ENCODE results near the gene ZBTB43. TPM values are rescaled to one million over a fixed set of nuclear protein-coding genes. Genes with fewer than 3 reads are reported as not detected.

ZBTB43 gene
- total RNA-seq (10 to 100 TPM in 1 of 4 donors, 1 to 10 TPM in 3; 6.7 to 12.2 (median 7.9) TPM), polyA plus RNA-seq (1 to 10 TPM; 1.8 to 4.6 (median 3.0) TPM)

- WGBS, 2 donors = 2 to 4% methylated on average over 79 of the region's 79 CpGs
- TF ChIP-seq POLR2AphosphoS5 (IDR thresholded peaks at IDR 0.05) (peak; percentile 88 to 96 (median 92)), CTCF (IDR thresholded peaks at IDR 0.05) (no peak), POLR2A (IDR thresholded peaks at IDR 0.05) (peak; percentile 81 to 87), EP300 (IDR thresholded peaks at IDR 0.05) (peak in 1 of 4 donors; percentile 14)
- H3K4me1 ChIP-seq = peaks cover 0 to 38% (median 20%) of the 10 kb centered on the region in 4 donors
- peak within 1 kb of the TSS; percentile 79 to 90 (median 85) for H3K4me3 ChIP-seq
- H3K27me3 ChIP-seq = no peaks in the 10 kb centered on the region
- peaks cover 0 to 13% (median 0%) of the 10 kb centered on the region in 4 donors for H3K36me3 ChIP-seq
- H3K9me3 ChIP-seq = no peaks in the 10 kb centered on the region
- DNase-seq = peak; percentile 98
- H3K27ac ChIP-seq = peak within 1 kb of the TSS; percentile 87 to 90 (median 88)
- intact Hi-C loops (cut with DNase I) = no loop called here
Observed at GRCh38 chr9:126804696-126805553, at the start of gene ZBTB43. Gene ZBTB43, plus strand, starts transcription at chr9:126805040. Its CDS starts 27,470 bp downstream, at chr9:126832510.

GRCh38 chr9:126755317-126755875, 49.4 kb upstream of the ZBTB43 start:
- DNase-seq = no peak
- Histone ChIP-seq H3K27ac (no peak overlapping the region), H3K36me3 (no peaks in the 10 kb centered on the region), H3K4me3 (no peak overlapping the region), H3K4me1 (no peaks in the 10 kb centered on the region), H3K9me3 (no peaks in the 10 kb centered on the region), H3K27me3 (peaks cover 0 to 64% (median 13%) of the 10 kb centered on the region in 3 donors)
- intact Hi-C loops (cut with DNase I) = no loop called here
- WGBS, 2 donors = 12 to 64% methylated on average over 19 of the region's 19 CpGs
- TF ChIP-seq CTCF (IDR thresholded peaks at IDR 0.05) (no peak), POLR2AphosphoS5 (IDR thresholded peaks at IDR 0.05) (no peak), EP300 (IDR thresholded peaks at IDR 0.05) (no peak), POLR2A (IDR thresholded peaks at IDR 0.05) (no peak)

- no peaks in the 10 kb centered on the region for H3K9me3 ChIP-seq
- H3K36me3 ChIP-seq = no peaks in the 10 kb centered on the region
- H3K4me1 ChIP-seq = no peaks in the 10 kb centered on the region
- H3K4me3 ChIP-seq = no peak overlapping the region
- intact Hi-C loops (cut with DNase I) = no loop called here
- no peak for DNase-seq
- TF ChIP-seq EP300 (IDR thresholded peaks at IDR 0.05) (no peak), POLR2AphosphoS5 (IDR thresholded peaks at IDR 0.05) (no peak), POLR2A (IDR thresholded peaks at IDR 0.05) (no peak), CTCF (IDR thresholded peaks at IDR 0.05) (no peak)
- H3K27ac ChIP-seq = no peak overlapping the region
- 63 to 89% methylated on average over 5 of the region's 5 CpGs for WGBS, 2 donors
- peaks cover 0 to 59% (median 13%) of the 10 kb centered on the region in 3 donors for H3K27me3 ChIP-seq
Observed at GRCh38 chr9:126756238-126756637, 48.6 kb upstream of the ZBTB43 start.

- H3K4me3 ChIP-seq = no peak overlapping the region
- WGBS, 2 donors = 39 to 67% methylated on average over 6 of the region's 6 CpGs
- H3K36me3 ChIP-seq = no peaks in the 10 kb centered on the region
- intact Hi-C loops (cut with DNase I) = no loop called here
- TF ChIP-seq POLR2A (IDR thresholded peaks at IDR 0.05) = no peak
- TF ChIP-seq POLR2AphosphoS5 (IDR thresholded peaks at IDR 0.05) = no peak
- H3K9me3 ChIP-seq = no peaks in the 10 kb centered on the region
- H3K27ac ChIP-seq = no peak overlapping the region
- H3K27me3 ChIP-seq = peaks cover 0 to 53% (median 13%) of the 10 kb centered on the region in 3 donors
- no peaks in the 10 kb centered on the region for H3K4me1 ChIP-seq
- DNase-seq = no peak
Observed at GRCh38 chr9:126756876-126757415, 47.9 kb upstream of the ZBTB43 start.

Measured in sigmoid colon (tissue), 7 donors.